Tibial nerve (tissue), 4 donors: ENCODE data around the gene SIN3A.

Source experiments
- CTCF ChIP-seq, 5 experiments: fragments of 200-600 bp in 3 of 5; fragments of 450-650 bp in 2 of 5; sonication (generic) in 3 of 5; IDR thresholded peaks; one replicate each; pipeline ENCODE4 v1.5.1; 2016 to 2019; ENCODE audit warnings: antibody characterized with exemption in 5 of 5, mild to moderate bottlenecking in 3 of 5, moderate library complexity in 2 of 5
- EP300 ChIP-seq, 2 donors: sonication (generic); formaldehyde crosslinking; IDR thresholded peaks; one replicate each; pipeline ENCODE4 v1.6.1; 2017; ENCODE audit warnings: antibody characterized with exemption in 2 of 2, mild to moderate bottlenecking in 1 of 2
- POLR2A ChIP-seq, 2 donors: fragments of 450-650 bp; IDR thresholded peaks; one replicate each; pipeline ENCODE4 v1.6.1; 2017; ENCODE audit warnings: antibody characterized with exemption in 2 of 2, mild to moderate bottlenecking in 2 of 2, moderate library complexity in 2 of 2

GRCh38 chr15:75356006-75356405 lies 95.5 kb downstream of the SIN3A start:
- TF ChIP-seq POLR2A (IDR thresholded peaks at IDR 0.05) (no peak), CTCF (IDR thresholded peaks at IDR 0.05) (no peak), EP300 (IDR thresholded peaks at IDR 0.05) (no peak)
